Neural crest cell (in vitro differentiated cells): ENCODE measurements around the gene ATPAF2. TPM values are rescaled to one million over a fixed set of nuclear protein-coding genes. Genes with fewer than 3 reads are reported as not detected.

ENCODE experiments used
- DNase-seq: peaks from one replicate; pipeline ENCODE4 v3.0.0; 2021; ENCODE audit warnings: low read depth, mixed read lengths, low spot score
- H3K27ac Mint-ChIP-seq: one replicate; pipeline ENCODE4 v1.8.0; 2021; ENCODE audit warnings: mild to moderate bottlenecking, mixed read lengths; ENCODE audit not compliant: unreplicated experiment
- H3K27me3 Mint-ChIP-seq: 2 replicates; pipeline ENCODE4 v1.8.0; 2021; ENCODE audit warnings: low read depth, mild to moderate bottlenecking, mixed read lengths
- H3K36me3 Mint-ChIP-seq: 2 replicates; pipeline ENCODE4 v1.8.0; 2021; ENCODE audit warnings: low read depth, mild to moderate bottlenecking, mixed read lengths
- H3K4me1 Mint-ChIP-seq: 2 replicates; pipeline ENCODE4 v1.8.0; 2021; ENCODE audit warnings: mixed read lengths
- H3K4me3 Mint-ChIP-seq: one replicate; pipeline ENCODE4 v1.8.0; 2021; ENCODE audit warnings: mild to moderate bottlenecking, mixed read lengths
- H3K9me3 Mint-ChIP-seq: 2 replicates; pipeline ENCODE4 v1.8.0; 2021; ENCODE audit warnings: mixed read lengths
- total RNA-seq: library from RNA; stranded (reverse); gene quantifications from 2 replicates; pipeline ENCODE4 v1.2.1, GENCODE V29; 2021
- TF ChIP-seq, protein P1 (sequence below): fragments of 200-600 bp; sonication (generic); conservative IDR thresholded peaks from 2 replicates; pipeline ENCODE4 v1.5.0; 2021; ENCODE audit warnings: antibody characterized with exemption, mild to moderate bottlenecking

ATPAF2 gene
- total RNA-seq, 1 donor from 2014 or later, result 23.1 TPM

DNA sequence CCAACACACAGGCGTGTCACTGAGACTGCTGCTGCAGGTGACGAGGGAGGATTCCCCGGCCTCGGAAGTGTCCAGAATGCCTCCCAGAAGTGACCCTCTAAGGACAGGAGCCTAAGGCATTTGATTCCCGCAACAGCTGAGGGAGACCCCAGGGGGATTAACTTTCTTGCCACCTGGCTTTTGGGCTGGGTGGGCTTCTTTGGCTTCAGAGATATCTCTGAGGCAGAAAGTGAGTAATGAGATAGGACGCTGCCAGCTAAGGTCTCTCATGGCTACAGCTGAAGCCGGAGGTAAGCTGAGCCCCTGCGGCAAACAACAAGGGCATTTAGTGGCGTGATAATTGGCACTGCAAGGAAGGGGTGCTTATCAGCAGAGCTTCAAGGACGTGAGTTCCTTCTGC is 49.4 kb downstream of the ATPAF2 start:
- peaks cover 3% of the 10 kb centered on the region for H3K4me1 Mint-ChIP-seq
- H3K27me3 Mint-ChIP-seq, result no peaks in the 10 kb centered on the region
- DNase-seq, result no peak
- H3K9me3 Mint-ChIP-seq, result no peaks in the 10 kb centered on the region
- no peak overlapping the region for H3K4me3 Mint-ChIP-seq
- TF ChIP-seq, protein P1, sequence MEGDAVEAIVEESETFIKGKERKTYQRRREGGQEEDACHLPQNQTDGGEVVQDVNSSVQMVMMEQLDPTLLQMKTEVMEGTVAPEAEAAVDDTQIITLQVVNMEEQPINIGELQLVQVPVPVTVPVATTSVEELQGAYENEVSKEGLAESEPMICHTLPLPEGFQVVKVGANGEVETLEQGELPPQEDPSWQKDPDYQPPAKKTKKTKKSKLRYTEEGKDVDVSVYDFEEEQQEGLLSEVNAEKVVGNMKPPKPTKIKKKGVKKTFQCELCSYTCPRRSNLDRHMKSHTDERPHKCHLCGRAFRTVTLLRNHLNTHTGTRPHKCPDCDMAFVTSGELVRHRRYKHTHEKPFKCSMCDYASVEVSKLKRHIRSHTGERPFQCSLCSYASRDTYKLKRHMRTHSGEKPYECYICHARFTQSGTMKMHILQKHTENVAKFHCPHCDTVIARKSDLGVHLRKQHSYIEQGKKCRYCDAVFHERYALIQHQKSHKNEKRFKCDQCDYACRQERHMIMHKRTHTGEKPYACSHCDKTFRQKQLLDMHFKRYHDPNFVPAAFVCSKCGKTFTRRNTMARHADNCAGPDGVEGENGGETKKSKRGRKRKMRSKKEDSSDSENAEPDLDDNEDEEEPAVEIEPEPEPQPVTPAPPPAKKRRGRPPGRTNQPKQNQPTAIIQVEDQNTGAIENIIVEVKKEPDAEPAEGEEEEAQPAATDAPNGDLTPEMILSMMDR, result no peak
- no peak overlapping the region for H3K27ac Mint-ChIP-seq
- no peaks in the 10 kb centered on the region for H3K36me3 Mint-ChIP-seq

DNA sequence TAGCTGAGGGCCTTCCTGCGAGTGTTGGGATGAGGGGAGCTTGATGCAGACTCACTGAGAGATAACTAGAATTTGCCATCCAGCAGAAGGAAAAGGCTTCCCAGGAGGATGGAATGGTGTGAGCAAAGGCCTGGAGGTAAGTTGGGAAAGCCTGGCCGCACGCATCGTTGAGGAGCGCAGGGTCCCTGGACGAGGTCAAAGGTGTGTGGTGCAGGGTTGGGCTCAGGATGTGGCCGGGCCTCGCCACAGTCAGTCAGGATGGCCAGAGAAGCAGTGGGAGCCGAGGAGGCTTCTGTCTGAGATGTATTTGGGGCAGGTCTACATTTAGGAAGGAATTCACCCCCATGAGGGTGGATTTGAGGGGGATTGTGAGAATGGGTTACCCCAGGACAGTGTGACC is 49.9 kb downstream of the ATPAF2 start:
- no peaks in the 10 kb centered on the region for H3K36me3 Mint-ChIP-seq
- TF ChIP-seq, protein P1, result no peak
- H3K4me1 Mint-ChIP-seq, result no peaks in the 10 kb centered on the region
- no peak overlapping the region for H3K27ac Mint-ChIP-seq
- H3K4me3 Mint-ChIP-seq, result no peak overlapping the region
- H3K9me3 Mint-ChIP-seq, result no peaks in the 10 kb centered on the region
- no peak for DNase-seq
- no peaks in the 10 kb centered on the region for H3K27me3 Mint-ChIP-seq

DNA sequence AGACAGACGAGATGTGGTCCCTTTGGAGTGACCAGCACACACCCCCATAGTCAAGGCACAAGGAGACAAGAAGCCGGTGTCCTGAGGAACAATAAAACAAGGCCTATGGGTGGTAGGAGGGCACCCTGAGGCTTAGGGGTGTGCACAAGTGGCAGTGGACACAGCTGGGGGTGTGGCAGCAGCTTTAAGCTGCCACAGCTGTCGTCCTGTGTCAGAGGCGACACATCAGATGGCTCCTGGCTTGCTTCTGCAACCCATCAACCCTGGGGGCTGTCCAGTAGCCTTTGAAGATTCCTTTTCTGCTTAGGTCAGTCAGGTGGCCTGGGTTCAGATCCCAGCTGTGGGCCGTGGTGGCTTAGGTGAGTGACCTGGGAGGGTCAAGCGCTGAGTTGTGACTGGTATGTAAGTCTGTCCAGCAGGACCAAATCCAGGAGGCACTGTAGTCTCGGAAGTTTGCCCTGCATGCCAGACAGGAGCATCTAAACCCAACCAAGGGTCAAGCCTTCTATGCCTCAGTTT is 50.5 kb downstream of the ATPAF2 start:
- Mint-ChIP-seq H3K4me1 (no peaks in the 10 kb centered on the region), H3K27ac (no peak overlapping the region), H3K9me3 (no peaks in the 10 kb centered on the region), H3K4me3 (no peak overlapping the region), H3K36me3 (no peaks in the 10 kb centered on the region), H3K27me3 (no peaks in the 10 kb centered on the region)
- TF ChIP-seq, protein P1, result no peak
- DNase-seq, result no peak

DNA sequence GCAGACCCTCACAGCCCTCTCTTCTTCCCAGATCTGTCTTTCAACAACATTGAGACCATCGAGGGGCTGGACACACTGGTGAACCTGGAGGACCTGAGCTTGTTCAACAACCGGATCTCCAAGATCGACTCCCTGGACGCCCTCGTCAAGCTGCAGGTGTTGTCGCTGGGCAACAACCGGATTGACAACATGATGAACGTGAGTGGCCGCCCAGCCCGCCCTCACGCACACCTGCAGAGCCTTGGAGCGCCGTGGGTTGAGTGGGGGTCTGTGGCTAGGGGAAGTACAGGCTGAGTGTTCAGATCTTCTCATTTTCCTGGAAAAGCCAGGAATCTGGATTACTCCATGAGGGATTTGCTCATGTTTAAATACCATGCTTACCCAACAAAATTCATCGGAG is 51.1 kb downstream of the ATPAF2 start:
- no peaks in the 10 kb centered on the region for H3K36me3 Mint-ChIP-seq
- H3K27ac Mint-ChIP-seq, result no peak overlapping the region
- TF ChIP-seq, protein P1, result no peak
- H3K4me3 Mint-ChIP-seq, result no peak overlapping the region
- DNase-seq, result no peak
- H3K27me3 Mint-ChIP-seq, result no peaks in the 10 kb centered on the region
- H3K9me3 Mint-ChIP-seq, result no peaks in the 10 kb centered on the region
- H3K4me1 Mint-ChIP-seq, result no peaks in the 10 kb centered on the region

DNA sequence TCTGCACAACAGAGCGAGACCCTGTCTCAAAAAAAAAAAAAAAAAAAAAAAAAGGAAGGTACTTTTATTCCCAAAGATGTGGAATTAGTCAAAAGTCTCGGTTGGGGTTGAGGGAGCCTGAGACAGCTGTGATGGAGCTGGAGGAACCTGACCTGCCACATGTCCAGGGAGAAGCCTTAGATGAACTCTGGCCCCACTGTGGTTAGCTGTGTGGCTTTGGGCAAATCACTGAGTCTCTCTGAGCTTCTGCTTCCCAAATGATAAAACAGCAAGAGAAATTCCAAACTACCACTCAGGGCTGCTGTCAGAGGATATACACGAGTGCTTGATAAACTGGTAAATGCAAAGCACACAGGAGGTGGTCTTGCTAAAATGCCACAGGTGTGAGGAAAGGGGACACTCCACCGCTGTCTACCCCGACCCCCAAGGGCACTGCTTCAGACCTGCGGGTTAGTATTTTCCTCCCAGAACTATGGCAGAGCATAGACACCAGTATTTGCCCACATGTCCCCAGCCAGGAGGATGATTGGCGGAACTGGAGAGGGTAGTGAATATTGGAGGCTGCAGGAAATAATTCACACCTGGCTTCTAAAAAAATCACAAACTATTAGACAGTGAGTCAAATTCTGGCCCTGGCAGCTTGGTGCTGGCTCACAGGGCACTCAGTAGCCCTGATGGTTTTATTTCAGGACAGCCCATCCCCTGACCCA is 51.6 kb downstream of the ATPAF2 start:
- no peaks in the 10 kb centered on the region for H3K9me3 Mint-ChIP-seq
- H3K36me3 Mint-ChIP-seq, result no peaks in the 10 kb centered on the region
- no peak for DNase-seq
- H3K27me3 Mint-ChIP-seq, result no peaks in the 10 kb centered on the region
- H3K27ac Mint-ChIP-seq, result no peak overlapping the region
- TF ChIP-seq, protein P1, result no peak
- no peaks in the 10 kb centered on the region for H3K4me1 Mint-ChIP-seq
- H3K4me3 Mint-ChIP-seq, result no peak overlapping the region
